A549 (cell line): Measurements from ENCODE around the gene UNC5B. TPM values are rescaled to one million over a fixed set of nuclear protein-coding genes. Genes with fewer than 3 reads are reported as not detected.
A peak's percentile ranks its signal among the peaks of the same experiment; 100 is the strongest.

ENCODE experiments used
- ATAC-seq, 2 experiments: fragments of 200-7000 bp in 1 of 2; fragments of >200 bp in 1 of 2; cut with Nextera tagmentation in 1 of 2; cut with Tn5 transposase in 1 of 2; 3 replicates each; pipeline versions ENCODE4 v1.8.0 to v1.9.1; 2018 to 2020; ENCODE audit warnings: mild to moderate bottlenecking in 1 of 2, moderate library complexity in 1 of 2
- CTCF ChIA-PET: fragments of 300-600 bp; sonication (Branson Sonifier 250); formaldehyde crosslinking; extraction: SDS; loops from one replicate; lab custom pipeline; 2021; ENCODE audit warnings: antibody characterized with exemption, inconsistent platforms; lab: Yijun Ruan, JAX
- POLR2A ChIA-PET: fragments of 350-600 bp; formaldehyde crosslinking; extraction: SDS; loops from one replicate; lab custom pipeline; 2021; ENCODE audit warnings: antibody characterized with exemption, inconsistent platforms; lab: Yijun Ruan, JAX
- DNase-seq, 2 experiments: peaks; one replicate each; pipeline versions ENCODE4 v3.0.0 to v3.0.0-alpha.2; 2011 to 2016; ENCODE audit warnings: low read depth in 1 of 2, low spot score in 1 of 2
- FAIRE-seq: peaks from 2 replicates; lab custom pipeline; 2011; peaks lifted over from hg19 to GRCh38; lab: Jason Lieb, UNC
- H3K27ac ChIP-seq, 2 experiments: fragments of >200 bp; sonication (Bioruptor Twin); formaldehyde crosslinking; 3 replicates each; pipeline ENCODE4 v1.5.1; 2016 to 2017
- H3K4me1 ChIP-seq: fragments of >200 bp; sonication (Bioruptor Twin); formaldehyde crosslinking; 3 replicates; pipeline ENCODE4 v1.6.1; 2016
- H3K4me2 ChIP-seq: fragments of >200 bp; sonication (Bioruptor Twin); formaldehyde crosslinking; 3 replicates; pipeline ENCODE4 v1.6.1; 2016
- H3K4me3 ChIP-seq: fragments of >200 bp; sonication (Bioruptor Twin); formaldehyde crosslinking; 3 replicates; pipeline ENCODE4 v1.5.1; 2016
- H3K9me3 ChIP-seq: fragments of >200 bp; sonication (Bioruptor Twin); formaldehyde crosslinking; 3 replicates; pipeline ENCODE4 v1.6.1; 2016
- ATOH8 ChIP-seq: fragments of 250-450 bp; sonication (Bioruptor Pico); IDR thresholded peaks from 2 replicates; pipeline ENCODE4 v1.5.0; 2020; ENCODE audit warnings: low read depth, mild to moderate bottlenecking, moderate library complexity
- BHLHE40 ChIP-seq: IDR thresholded peaks from 2 replicates; pipeline ENCODE4 v1.6.1; 2012; ENCODE audit warnings: low read depth, low read length, inconsistent platforms
- CBX2 ChIP-seq: fragments of 200-600 bp; sonication (generic); IDR thresholded peaks from 2 replicates; pipeline ENCODE4 v1.6.1; 2016; ENCODE audit warnings: low read depth, mild to moderate bottlenecking, borderline replicate concordance
- CBX8 ChIP-seq: fragments of 200-600 bp; sonication (generic); IDR thresholded peaks from 2 replicates; pipeline ENCODE4 v1.6.1; 2016
- CEBPB ChIP-seq, 2 experiments: fragments of >200 bp in 1 of 2; sonication (Bioruptor Twin) in 1 of 2; formaldehyde crosslinking in 1 of 2; IDR thresholded peaks; 2 replicates each; pipeline ENCODE4 v1.6.1; 2012 to 2016
- CHD2 ChIP-seq: fragments of 150-350 bp; IDR thresholded peaks from 2 replicates; pipeline ENCODE4 v1.6.1; 2014; ENCODE audit warnings: low read length; ENCODE audit not compliant: partially characterized antibody
- E2F6 ChIP-seq: IDR thresholded peaks from 2 replicates; pipeline ENCODE4 v1.6.1; 2012; ENCODE audit warnings: low read depth, borderline replicate concordance
- EHF ChIP-seq: fragments of 250-450 bp; sonication (Bioruptor Pico); IDR thresholded peaks from 2 replicates; pipeline ENCODE4 v1.5.0; 2020; ENCODE audit warnings: mild to moderate bottlenecking
- EHMT2 ChIP-seq: fragments of 200-600 bp; sonication (generic); IDR thresholded peaks from 2 replicates; pipeline ENCODE4 v1.6.1; 2016; ENCODE audit warnings: antibody characterized with exemption, low read depth, mild to moderate bottlenecking, moderate library complexity
- EP300 ChIP-seq, 2 experiments: fragments of >200 bp; sonication (Bioruptor Twin); formaldehyde crosslinking; IDR thresholded peaks; 2 replicates in 1 of 2; 3 replicates in 1 of 2; pipeline ENCODE4 v1.6.1; 2016 to 2017
- ESRRA ChIP-seq: fragments of 150-350 bp; IDR thresholded peaks from 2 replicates; pipeline ENCODE4 v1.6.1; 2014; ENCODE audit warnings: mild to moderate bottlenecking, low read length, borderline replicate concordance
- HDAC2 ChIP-seq: fragments of 200-600 bp; sonication (generic); IDR thresholded peaks from 2 replicates; pipeline ENCODE4 v1.6.1; 2016
- HES2 ChIP-seq: fragments of >200 bp; sonication (Bioruptor Twin); formaldehyde crosslinking; IDR thresholded peaks from 2 replicates; pipeline ENCODE4 v1.6.1; 2016
- HEYL ChIP-seq: fragments of 250-450 bp; sonication (Bioruptor Pico); IDR thresholded peaks from 2 replicates; pipeline ENCODE4 v1.8.0; 2021; ENCODE audit warnings: mild to moderate bottlenecking, moderate library complexity
- HMGXB4 ChIP-seq: fragments of 250-450 bp; sonication (Bioruptor Pico); IDR thresholded peaks from 2 replicates; pipeline ENCODE4 v1.5.0; 2021; ENCODE audit warnings: mild to moderate bottlenecking, moderate library complexity, borderline replicate concordance
- HOXB5 ChIP-seq: fragments of 250-450 bp; sonication (Bioruptor Pico); IDR thresholded peaks from 2 replicates; pipeline ENCODE4 v1.5.0; 2020; ENCODE audit warnings: mild to moderate bottlenecking, moderate library complexity
- JUNB ChIP-seq: fragments of >200 bp; sonication (Bioruptor Twin); formaldehyde crosslinking; IDR thresholded peaks from 2 replicates; pipeline ENCODE4 v1.6.1; 2016
- NFE2L2 ChIP-seq: fragments of 150-350 bp; conservative IDR thresholded peaks from 2 replicates; pipeline ENCODE4 v1.6.1; 2014; ENCODE audit warnings: low read length
- NPAS2 ChIP-seq: fragments of 250-450 bp; sonication (Bioruptor Pico); IDR thresholded peaks from 2 replicates; pipeline ENCODE4 v1.8.0; 2022; ENCODE audit warnings: mild to moderate bottlenecking, moderate library complexity, borderline replicate concordance
- NR3C1 ChIP-seq: fragments of >200 bp; sonication (Bioruptor Twin); formaldehyde crosslinking; IDR thresholded peaks from 3 replicates; pipeline ENCODE4 v1.6.1; 2017
- PHF8 ChIP-seq: fragments of 200-600 bp; sonication (generic); IDR thresholded peaks from 2 replicates; pipeline ENCODE4 v1.6.1; 2016; ENCODE audit warnings: low read depth, mild to moderate bottlenecking, antibody characterized with exemption, moderate library complexity, borderline replicate concordance
- POLR2A ChIP-seq: IDR thresholded peaks from 2 replicates; pipeline ENCODE4 v1.6.1; 2012; ENCODE audit warnings: mild to moderate bottlenecking, low read length
- RARB ChIP-seq: fragments of 250-450 bp; sonication (Bioruptor Pico); IDR thresholded peaks from 2 replicates; pipeline ENCODE4 v1.8.0; 2021; ENCODE audit warnings: mild to moderate bottlenecking, moderate library complexity
- RFX5 ChIP-seq: fragments of 450-650 bp; IDR thresholded peaks from 2 replicates; pipeline ENCODE4 v1.7.1; 2014; ENCODE audit warnings: antibody characterized with exemption, mild to moderate bottlenecking, moderate library complexity
- SMC3 ChIP-seq: fragments of >200 bp; sonication (Bioruptor Twin); formaldehyde crosslinking; IDR thresholded peaks from 3 replicates; pipeline ENCODE4 v1.6.1; 2018; ENCODE audit warnings: inconsistent platforms
- TP53 ChIP-seq: fragments of 250-450 bp; sonication (Bioruptor Pico); IDR thresholded peaks from 2 replicates; pipeline ENCODE4 v1.5.0; 2021; ENCODE audit warnings: mild to moderate bottlenecking, moderate library complexity
- ZC3H11A ChIP-seq: fragments of 450-650 bp; IDR thresholded peaks from 2 replicates; pipeline ENCODE4 v1.6.1; 2014; ENCODE audit warnings: antibody characterized with exemption, mild to moderate bottlenecking
- WGBS: methylation state at CpG from one replicate; pipeline ENCODE4 v1.1.6; 2017; ENCODE audit errors: missing lambda C conversion rate; 5-methylcytosine and 5-hydroxymethylcytosine counted together
- polyA plus RNA-seq, 4 experiments: library from polyadenylated mRNA; depleted of rRNA in 3 of 4; stranded (reverse); fragments of >200 nt; fragmentation: RNase III in 1 of 4; extraction: RNeasy Plus Mini Kit Qiagen cat#74134 plus additional on column Dnase treatment in 1 of 4; gene quantifications; 2 replicates in 3 of 4; 3 replicates in 1 of 4; pipeline ENCODE4 v1.2.3, GENCODE V29; 2011 to 2017

UNC5B gene
- polyA plus RNA-seq, 2 of the 4 experiments (the other 2 are of a cell fraction), result 0.14 to 1.0 TPM

- H3K4me2 ChIP-seq, result peak overlapping the region; percentile 5; the same call in 2 of the 3 replicates
- DNase-seq (peak; percentile 25 to 31), ATAC-seq (peak in 1 of 2 experiments; percentile 20; a peak in 3 of 6 replicates), FAIRE-seq (no peak)
- H3K4me1 ChIP-seq, result peaks cover 8% of the 10 kb centered on the region; the same call in 2 of the 3 replicates
- no peak overlapping the region for H3K4me3 ChIP-seq
- CTCF ChIA-PET, result interaction anchor here (1.0 to 2.1 kb wide), 4 partner anchors 8 to 38 kb away, joined by 3 to 7 read pairs (median 4); no protein-coding TSS in a partner anchor
- H3K9me3 ChIP-seq, result no peaks in the 10 kb centered on the region
- TF ChIP-seq CBX8 (no peak), NR3C1 (no peak), NPAS2 (CRISPR knock-in tag) (no peak), HES2 (no peak), EP300 (IDR thresholded peaks at IDR 0.05) (no peak), E2F6 (no peak), EHMT2 (no peak), ESRRA (no peak), TP53 (CRISPR knock-in tag) (no peak), HMGXB4 (CRISPR knock-in tag) (no peak), RARB (CRISPR knock-in tag) (no peak)
- POLR2A ChIA-PET, result no interaction called here
- peak overlapping the region in 1 of 2 experiments; percentile 22; a peak in 3 of 6 replicates for H3K27ac ChIP-seq
- WGBS, result 46% methylated on average over 11 of the region's 11 CpGs
These were observed 34.4 kb downstream of the UNC5B start for GRCh38 chr10:71246591-71247413.

GRCh38 chr10:71247414-71247705, 35.0 kb downstream of the UNC5B start:
- ATAC-seq (no peak), DNase-seq (no peak), FAIRE-seq (no peak)
- WGBS, result 91% methylated on average over 4 of the region's 4 CpGs
- Histone ChIP-seq H3K4me1 (peaks cover 8% of the 10 kb centered on the region; the same call in 2 of the 3 replicates), H3K4me3 (no peak overlapping the region), H3K9me3 (no peaks in the 10 kb centered on the region), H3K4me2 (no peak overlapping the region), H3K27ac (peak overlapping the region in 1 of 2 experiments; percentile 22; a peak in 3 of 6 replicates)
- TF ChIP-seq PHF8 (no peak), ZC3H11A (no peak), ATOH8 (CRISPR knock-in tag) (no peak), SMC3 (no peak), EHF (CRISPR knock-in tag) (no peak), HOXB5 (CRISPR knock-in tag) (no peak), BHLHE40 (no peak), CHD2 (no peak), RFX5 (no peak), JUNB (no peak), NFE2L2 (no peak), HDAC2 (no peak), CEBPB (IDR thresholded peaks at IDR 0.05) (no peak), CBX2 (no peak), EHMT2 (no peak), POLR2A (no peak), NPAS2 (CRISPR knock-in tag) (no peak), HEYL (no peak)
- ChIA-PET CTCF (interaction anchor here (1.3 to 2.1 kb wide), 5 partner anchors 9 to 38 kb away, joined by 3 to 7 read pairs (median 4); no protein-coding TSS in a partner anchor), POLR2A (no interaction called here)
